T1000 (cell line): ENCODE data around the gene OBI1.
"Not testable (repeated sequence)": the region's sequence is repeated elsewhere in the genome, so short reads cannot be mapped to it uniquely, and the experiment has no call there.

ENCODE experiments used
- DNase-seq: peaks from one replicate; lab custom pipeline; 2025; ENCODE audit warnings: mixed read lengths; lab: John Stamatoyannopoulos, UW

The OBI1 gene

GRCh38 chr13:78649997-78650716 lies 8.8 kb downstream of the OBI1 start:
- no peak for DNase-seq

GRCh38 chr13:78647109-78647678 lies 11.8 kb downstream of the OBI1 start:
- DNase-seq: not testable (repeated sequence)

GRCh38 chr13:78638216-78638615 lies 20.7 kb downstream of the OBI1 start:
- no peak for DNase-seq

GRCh38 chr13:78636495-78636894 lies 22.5 kb downstream of the OBI1 start:
- no peak for DNase-seq

- DNase-seq: no peak
These were observed 26.0 kb downstream of the OBI1 start for GRCh38 chr13:78632996-78633395.

GRCh38 chr13:78631077-78631476 lies 27.9 kb downstream of the OBI1 start:
- DNase-seq: no peak

- DNase-seq: no peak
These were observed 28.4 kb downstream of the OBI1 start for GRCh38 chr13:78630511-78630910.

- DNase-seq: no peak
These were observed 33.6 kb downstream of the OBI1 start for GRCh38 chr13:78625384-78625783.

- DNase-seq: no peak
These were observed 35.8 kb downstream of the OBI1 start for GRCh38 chr13:78623132-78623531.

GRCh38 chr13:78620936-78621470 lies 38.0 kb downstream of the OBI1 start:
- DNase-seq: no peak

- DNase-seq: no peak
These were observed 40.5 kb downstream of the OBI1 start for GRCh38 chr13:78618411-78618810.

- no peak for DNase-seq
These were observed 47.9 kb downstream of the OBI1 start for GRCh38 chr13:78611040-78611439.

- DNase-seq: no peak
These were observed 48.5 kb downstream of the OBI1 start for GRCh38 chr13:78610381-78610883.

GRCh38 chr13:78609464-78610205 lies 49.3 kb downstream of the OBI1 start:
- DNase-seq: no peak

GRCh38 chr13:78608688-78609463 lies 50.1 kb downstream of the OBI1 start:
- DNase-seq: no peak

GRCh38 chr13:78608252-78608687 lies 50.7 kb downstream of the OBI1 start:
- no peak for DNase-seq

- no peak for DNase-seq
These were observed 51.3 kb downstream of the OBI1 start for GRCh38 chr13:78607409-78608251.

- DNase-seq: no peak
These were observed 52.2 kb downstream of the OBI1 start for GRCh38 chr13:78606471-78607408.

GRCh38 chr13:78604782-78605611 lies 54.0 kb downstream of the OBI1 start:
- DNase-seq: peak; percentile 0
